Hepatocyte (in vitro differentiated cells): Measurements from ENCODE around the gene PEX5.

Experiments
- CTCF ChIP-seq: fragments of 200-600 bp; sonication (generic); IDR thresholded peaks from 2 replicates; pipeline ENCODE4 v1.5.1; 2016; ENCODE audit warnings: antibody characterized with exemption, mild to moderate bottlenecking; ENCODE audit not compliant: poor library complexity
- EZH2 ChIP-seq: fragments of 200-600 bp; sonication (generic); IDR thresholded peaks from 2 replicates; pipeline ENCODE4 v1.6.1; 2016; ENCODE audit warnings: antibody characterized with exemption, mild to moderate bottlenecking, borderline replicate concordance
- EZH2phosphoT487 ChIP-seq: fragments of 200-600 bp; sonication (generic); IDR thresholded peaks from one replicate; pipeline ENCODE4 v1.6.1; 2018; ENCODE audit warnings: antibody characterized with exemption, mild to moderate bottlenecking, low read depth, moderate library complexity; ENCODE audit not compliant: unreplicated experiment, severe bottlenecking

GRCh38 chr12:7146906-7147305, 42.6 kb upstream of the PEX5 start:
- no peak for TF ChIP-seq CTCF
- TF ChIP-seq EZH2, result no peak
- TF ChIP-seq EZH2phosphoT487, result no peak
